ENCODE measurements around the gene TBC1D19. TPM values are rescaled to one million over a fixed set of nuclear protein-coding genes. Genes with fewer than 3 reads are reported as not detected.

TBC1D19 gene
- total RNA-seq, 1 donor from 2014 or later = 8.3 TPM

Other genes starting within 250 kb of the TBC1D19 start
- gene CCKAR, start 93.6 kb upstream of the TBC1D19 start, total RNA-seq = not detected